Measurements from ENCODE around the gene MXRA7.

The MXRA7 gene

DNA sequence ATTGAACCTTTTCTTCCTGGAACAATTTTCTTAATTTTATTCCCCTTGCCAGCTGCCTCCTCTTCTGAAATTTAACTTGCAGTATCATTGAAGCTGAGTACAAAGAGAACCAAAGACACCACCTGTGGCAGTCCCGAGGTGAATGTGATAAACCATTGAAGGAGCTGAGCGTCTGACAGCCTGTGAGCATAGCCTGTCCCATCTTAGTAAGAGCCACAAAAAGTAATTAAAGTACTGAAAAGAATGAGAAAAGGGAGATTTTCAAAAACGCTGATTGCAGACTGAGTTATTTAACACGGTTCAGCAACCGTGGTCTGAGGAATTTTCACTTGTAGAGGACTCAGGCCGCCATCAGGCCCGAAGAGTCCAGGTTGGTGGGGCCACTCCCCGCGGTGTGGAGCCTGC, 40.0 kb downstream of the MXRA7 start:
- no peak for DNase-seq (ENCODE audit: extremely low read depth, insufficient read length)
- TF ChIP-seq, protein P1, sequence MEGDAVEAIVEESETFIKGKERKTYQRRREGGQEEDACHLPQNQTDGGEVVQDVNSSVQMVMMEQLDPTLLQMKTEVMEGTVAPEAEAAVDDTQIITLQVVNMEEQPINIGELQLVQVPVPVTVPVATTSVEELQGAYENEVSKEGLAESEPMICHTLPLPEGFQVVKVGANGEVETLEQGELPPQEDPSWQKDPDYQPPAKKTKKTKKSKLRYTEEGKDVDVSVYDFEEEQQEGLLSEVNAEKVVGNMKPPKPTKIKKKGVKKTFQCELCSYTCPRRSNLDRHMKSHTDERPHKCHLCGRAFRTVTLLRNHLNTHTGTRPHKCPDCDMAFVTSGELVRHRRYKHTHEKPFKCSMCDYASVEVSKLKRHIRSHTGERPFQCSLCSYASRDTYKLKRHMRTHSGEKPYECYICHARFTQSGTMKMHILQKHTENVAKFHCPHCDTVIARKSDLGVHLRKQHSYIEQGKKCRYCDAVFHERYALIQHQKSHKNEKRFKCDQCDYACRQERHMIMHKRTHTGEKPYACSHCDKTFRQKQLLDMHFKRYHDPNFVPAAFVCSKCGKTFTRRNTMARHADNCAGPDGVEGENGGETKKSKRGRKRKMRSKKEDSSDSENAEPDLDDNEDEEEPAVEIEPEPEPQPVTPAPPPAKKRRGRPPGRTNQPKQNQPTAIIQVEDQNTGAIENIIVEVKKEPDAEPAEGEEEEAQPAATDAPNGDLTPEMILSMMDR (IDR thresholded peaks at IDR 0.05; ENCODE audit: insufficient read depth, low read length, poor library complexity, severe bottlenecking) = no peak
- Histone ChIP-seq H3K27me3 (replicated peaks; ENCODE audit: control insufficient read depth, insufficient read depth, low read length) (0 out of 2 replicates have a peak, but pooled peaks cover 1% of the 10 kb centered on the region), H3K36me3 (ENCODE audit: control insufficient read depth, insufficient read depth, low read length) (no peaks in the 10 kb centered on the region), H3K4me3 (replicated peaks; ENCODE audit: low read depth, low read length) (no peak overlapping the region)

DNA sequence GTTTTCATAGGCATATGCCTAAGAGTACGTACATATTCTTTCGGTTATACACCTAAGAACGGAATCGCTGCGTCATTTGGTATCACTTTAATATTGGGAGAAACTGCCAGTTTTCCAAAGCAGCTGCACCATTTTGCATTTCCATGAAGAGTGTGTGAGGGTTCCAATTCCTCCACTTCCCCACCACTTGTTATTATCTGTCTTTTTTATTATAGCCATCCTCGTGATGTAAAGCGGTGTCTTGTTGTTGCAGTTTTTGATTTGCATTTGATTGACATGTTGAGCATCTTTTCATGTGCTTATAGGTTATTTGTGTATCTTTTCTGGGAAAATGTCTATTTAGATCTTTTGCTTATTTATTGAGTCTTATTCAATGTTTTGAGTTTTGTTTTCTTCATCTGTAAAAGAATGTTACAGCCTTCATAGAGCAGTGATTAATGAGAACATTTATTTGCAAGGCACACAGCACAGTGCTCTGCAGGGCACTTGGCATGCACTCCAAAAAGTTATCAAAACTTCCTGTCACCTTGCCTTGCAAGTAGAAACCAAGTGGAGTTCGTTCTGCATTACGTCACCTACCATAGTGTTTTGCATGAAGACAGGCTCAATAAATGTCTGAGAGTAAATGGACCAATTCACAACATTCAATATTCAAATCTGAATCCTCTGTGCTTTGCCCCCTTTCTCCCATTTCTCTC, 40.6 kb downstream of the MXRA7 start:
- Histone ChIP-seq H3K27me3 (replicated peaks; ENCODE audit: control insufficient read depth, insufficient read depth, low read length) (0 out of 2 replicates have a peak, but pooled peaks cover 1% of the 10 kb centered on the region), H3K36me3 (ENCODE audit: control insufficient read depth, insufficient read depth, low read length) (no peaks in the 10 kb centered on the region), H3K4me3 (replicated peaks; ENCODE audit: low read depth, low read length) (no peak overlapping the region)
- TF ChIP-seq, protein P1 (IDR thresholded peaks at IDR 0.05; ENCODE audit: insufficient read depth, low read length, poor library complexity, severe bottlenecking) = no peak
- no peak for DNase-seq (ENCODE audit: extremely low read depth, insufficient read length)

DNA sequence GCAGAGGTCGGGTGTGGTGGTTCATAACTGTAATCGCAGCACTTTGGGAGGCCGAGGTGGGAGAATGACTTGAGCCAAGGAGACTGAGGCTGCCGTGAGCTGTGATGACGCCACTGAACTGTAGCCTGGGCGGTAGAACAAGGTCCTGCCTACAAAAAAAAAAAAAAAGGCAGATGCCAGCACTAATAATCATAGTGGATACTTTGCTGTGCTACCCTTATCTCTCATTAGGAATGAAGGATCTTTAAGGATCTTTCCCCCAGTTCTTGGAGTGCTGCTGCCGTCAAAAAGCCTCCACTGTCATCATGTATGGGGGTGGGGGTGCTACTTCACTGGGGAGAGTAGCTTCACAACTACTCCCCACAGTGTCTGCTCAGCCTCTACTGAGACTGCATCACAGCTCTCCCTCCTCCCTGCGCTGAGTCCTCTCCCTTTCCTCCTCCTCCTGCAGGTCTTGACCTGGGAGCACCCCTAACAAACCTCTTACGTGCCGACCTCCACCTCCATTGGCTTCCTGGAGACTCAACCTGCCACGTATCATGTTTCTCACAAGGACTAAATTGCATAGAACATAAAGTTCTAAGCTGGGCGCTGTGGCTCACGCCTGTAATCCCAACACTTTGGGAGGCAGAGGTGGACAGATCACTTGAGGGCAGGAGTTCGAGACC, 42.8 kb downstream of the MXRA7 start:
- Histone ChIP-seq H3K36me3 (ENCODE audit: control insufficient read depth, insufficient read depth, low read length) (no peaks in the 10 kb centered on the region), H3K27me3 (replicated peaks; ENCODE audit: control insufficient read depth, insufficient read depth, low read length) (0 out of 2 replicates have a peak, but pooled peaks cover 1% of the 10 kb centered on the region), H3K4me3 (replicated peaks; ENCODE audit: low read depth, low read length) (no peak overlapping the region)
- DNase-seq (ENCODE audit: extremely low read depth, insufficient read length) = no peak
- TF ChIP-seq, protein P1 (IDR thresholded peaks at IDR 0.05; ENCODE audit: insufficient read depth, low read length, poor library complexity, severe bottlenecking) = no peak

DNA sequence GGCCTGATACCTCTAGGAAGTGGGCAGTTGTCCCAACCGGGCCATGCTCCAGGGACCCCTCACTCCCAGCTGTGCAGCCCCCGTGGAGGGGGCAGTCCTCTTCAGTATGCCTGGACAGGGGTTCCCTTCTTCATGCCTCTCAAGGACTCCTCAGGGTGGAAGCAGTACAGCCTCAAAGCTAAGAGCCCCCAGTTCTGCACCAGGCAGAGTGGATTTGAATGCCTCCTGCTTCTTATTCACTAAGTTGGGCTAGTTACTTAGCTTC, 43.3 kb downstream of the MXRA7 start:
- H3K27me3 ChIP-seq (replicated peaks; ENCODE audit: control insufficient read depth, insufficient read depth, low read length) = 0 out of 2 replicates have a peak, but pooled peaks cover 1% of the 10 kb centered on the region
- no peak for DNase-seq (ENCODE audit: extremely low read depth, insufficient read length)
- no peak overlapping the region for H3K4me3 ChIP-seq (replicated peaks; ENCODE audit: low read depth, low read length)
- TF ChIP-seq, protein P1 (IDR thresholded peaks at IDR 0.05; ENCODE audit: insufficient read depth, low read length, poor library complexity, severe bottlenecking) = no peak
- no peaks in the 10 kb centered on the region for H3K36me3 ChIP-seq (ENCODE audit: control insufficient read depth, insufficient read depth, low read length)

DNA sequence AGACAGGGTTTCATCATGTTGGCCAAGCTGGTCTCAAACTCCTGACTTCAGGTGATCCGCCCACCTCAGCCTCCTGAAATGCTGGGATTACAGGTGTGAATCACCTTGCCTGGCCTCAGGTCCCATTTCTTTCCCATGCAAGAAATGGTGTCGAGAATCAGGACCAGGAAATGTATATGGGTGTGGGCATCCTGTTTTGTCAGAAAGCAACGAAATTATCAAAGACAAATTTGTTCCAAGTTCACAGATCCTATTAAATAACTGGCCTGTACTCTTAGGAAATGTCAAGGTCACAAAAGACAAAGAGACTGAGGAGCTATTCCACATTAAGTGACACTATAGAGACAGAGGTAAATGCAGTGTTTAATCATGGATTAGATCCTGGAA, 50.1 kb downstream of the MXRA7 start:
- Histone ChIP-seq H3K27me3 (replicated peaks; ENCODE audit: control insufficient read depth, insufficient read depth, low read length) (no peaks in the 10 kb centered on the region), H3K4me3 (replicated peaks; ENCODE audit: low read depth, low read length) (no peak overlapping the region), H3K36me3 (ENCODE audit: control insufficient read depth, insufficient read depth, low read length) (no peaks in the 10 kb centered on the region)
- TF ChIP-seq, protein P1 (IDR thresholded peaks at IDR 0.05; ENCODE audit: insufficient read depth, low read length, poor library complexity, severe bottlenecking) = no peak
- DNase-seq (ENCODE audit: extremely low read depth, insufficient read length) = no peak

Data from GM06990 (cell line).